H1 (cell line): ENCODE results near the gene PLCB4. TPM values are rescaled to one million over a fixed set of nuclear protein-coding genes. Genes with fewer than 3 reads are reported as not detected.

ENCODE experiments used
- CTCF ChIA-PET: fragments of 300-600 bp; sonication (Branson Sonifier 250); formaldehyde crosslinking; loops from one replicate; lab custom pipeline; 2021; ENCODE audit not compliant: partially characterized antibody; lab: Charles Lee
- POLR2A ChIA-PET: fragments of 300-600 bp; sonication (Branson Sonifier 250); formaldehyde crosslinking; loops from one replicate; lab custom pipeline; 2021; ENCODE audit warnings: inconsistent platforms; ENCODE audit not compliant: partially characterized antibody; lab: Charles Lee
- DNase-seq, 2 experiments: peaks; one replicate each; pipeline versions ENCODE4 v3.0.0 to v3.0.0-alpha.2; 2010 to 2022; ENCODE audit warnings: low spot score in 2 of 2, low read depth in 1 of 2, mixed read lengths in 1 of 2
- FAIRE-seq: peaks from 2 replicates; lab custom pipeline; 2011; peaks lifted over from hg19 to GRCh38; lab: Jason Lieb, UNC
- H2AFZ ChIP-seq: 2 replicates; pipeline ENCODE4 v1.8.1; 2012; ENCODE audit warnings: low read length, inconsistent platforms
- H2AK5ac ChIP-seq: 2 replicates; pipeline ENCODE4 v1.6.1; 2013; ENCODE audit warnings: low read depth, low read length
- H2BK120ac ChIP-seq: replicated peaks from 2 replicates; pipeline ENCODE3; 2013; ENCODE audit warnings: low read depth, low read length, inconsistent platforms
- H2BK12ac ChIP-seq: 2 replicates; pipeline ENCODE4 v1.6.1; 2013; ENCODE audit warnings: low read depth, low read length
- H2BK15ac ChIP-seq: 2 replicates; pipeline ENCODE4 v1.6.1; 2013; ENCODE audit warnings: low read length
- H2BK20ac ChIP-seq: 2 replicates; pipeline ENCODE4 v1.6.1; 2013; ENCODE audit warnings: low read length
- H2BK5ac ChIP-seq: 2 replicates; pipeline ENCODE4 v1.6.1; 2013; ENCODE audit warnings: low read depth, low read length
- H3K14ac ChIP-seq: 2 replicates; pipeline ENCODE4 v1.6.1; 2013; ENCODE audit warnings: inconsistent platforms; ENCODE audit not compliant: insufficient read length
- H3K18ac ChIP-seq: 2 replicates; pipeline ENCODE4 v1.6.1; 2013; ENCODE audit warnings: low read length; ENCODE audit errors: extremely low read depth
- H3K23ac ChIP-seq: 2 replicates; pipeline ENCODE4 v1.6.1; 2013; ENCODE audit warnings: inconsistent platforms; ENCODE audit not compliant: insufficient read length
- H3K23me2 ChIP-seq: 2 replicates; pipeline ENCODE4 v1.6.1; 2013; ENCODE audit warnings: low read depth, low read length
- H3K27ac ChIP-seq: 2 replicates; pipeline ENCODE4 v1.6.1; 2011; ENCODE audit warnings: low read depth, low read length, inconsistent platforms
- H3K27me3 ChIP-seq, 4 experiments: replicated peaks in 1 of 4; 1 replicate in 1 of 4; 2 replicates in 3 of 4; pipeline versions ENCODE4 v1.6.1 to v1.8.1; 2011 to 2013; ENCODE audit warnings: low read length in 3 of 4, mild to moderate bottlenecking in 3 of 4, inconsistent platforms in 2 of 4, mixed read lengths in 2 of 4, moderate library complexity in 1 of 4; ENCODE audit not compliant: control insufficient read depth in 3 of 4, insufficient read depth in 3 of 4; ENCODE audit errors: extremely low read depth in 1 of 4
- H3K36me3 ChIP-seq, 4 experiments: 2 replicates each; pipeline versions ENCODE4 v1.6.1 to v1.8.1; 2011 to 2013; ENCODE audit warnings: mild to moderate bottlenecking in 4 of 4, low read length in 3 of 4, moderate library complexity in 2 of 4, control low read depth in 1 of 4, inconsistent platforms in 1 of 4; ENCODE audit not compliant: insufficient read depth in 4 of 4, control insufficient read depth in 2 of 4
- H3K4ac ChIP-seq: replicated peaks from 2 replicates; pipeline ENCODE3; 2013; ENCODE audit warnings: low read length, low read depth, mixed read lengths, inconsistent platforms; ENCODE audit not compliant: insufficient read length
- H3K4me1 ChIP-seq, 4 experiments: replicated peaks in 1 of 4; 1 replicate in 1 of 4; 2 replicates in 3 of 4; pipeline versions ENCODE4 v1.6.1 to v1.8.1; 2011 to 2013; ENCODE audit warnings: low read length in 3 of 4, inconsistent platforms in 2 of 4, mixed read lengths in 1 of 4; ENCODE audit not compliant: insufficient read depth in 4 of 4, control insufficient read depth in 3 of 4
- H3K4me2 ChIP-seq, 2 experiments: 2 replicates each; pipeline versions ENCODE4 v1.6.1 to v1.8.1; 2011 to 2013; ENCODE audit warnings: low read depth in 2 of 2, low read length in 2 of 2, control low read depth in 1 of 2, inconsistent platforms in 1 of 2, mild to moderate bottlenecking in 1 of 2; ENCODE audit not compliant: insufficient read depth in 1 of 2
- H3K4me3 ChIP-seq, 4 experiments: fragments of 200-600, 300-600 bp in 1 of 4; sonication (generic), shearing (Covaris generic), sonication (Bioruptor Twin) in 1 of 4; 2 replicates each; pipeline versions ENCODE4 v1.5.1 to v1.8.1; 2011 to 2016; ENCODE audit warnings: low read length in 4 of 4, low read depth in 3 of 4, control low read depth in 2 of 4, inconsistent platforms in 2 of 4, mild to moderate bottlenecking in 2 of 4, mixed read lengths in 1 of 4, moderate library complexity in 1 of 4; ENCODE audit not compliant: insufficient read depth in 2 of 4; ENCODE audit errors: extremely low read depth in 1 of 4
- H3K56ac ChIP-seq: replicated peaks from 2 replicates; pipeline ENCODE3; 2013; ENCODE audit warnings: low read depth, mild to moderate bottlenecking, mixed read lengths, low read length, inconsistent platforms; ENCODE audit not compliant: insufficient read length
- H3K79me1 ChIP-seq: 2 replicates; pipeline ENCODE4 v1.6.1; 2013; ENCODE audit warnings: low read depth, low read length, control low read depth
- H3K79me2 ChIP-seq, 2 experiments: 2 replicates each; pipeline versions ENCODE4 v1.6.1 to v1.8.1; 2012 to 2013; ENCODE audit warnings: low read length in 2 of 2, mild to moderate bottlenecking in 2 of 2, inconsistent platforms in 1 of 2; ENCODE audit not compliant: insufficient read depth in 2 of 2, control insufficient read depth in 1 of 2
- H3K9ac ChIP-seq, 4 experiments: replicated peaks in 1 of 4; 1 replicate in 1 of 4; 2 replicates in 3 of 4; pipeline versions ENCODE4 v1.6.1 to v1.8.1; 2011 to 2013; ENCODE audit warnings: low read depth in 3 of 4, low read length in 3 of 4, control low read depth in 2 of 4, mild to moderate bottlenecking in 2 of 4, moderate library complexity in 2 of 4, inconsistent platforms in 1 of 4; ENCODE audit errors: extremely low read depth in 1 of 4
- H3K9me3 ChIP-seq, 2 experiments: 2 replicates each; pipeline versions ENCODE4 v1.6.1 to v1.8.1; 2012 to 2013; ENCODE audit warnings: mild to moderate bottlenecking in 2 of 2, moderate library complexity in 2 of 2, control low read depth in 1 of 2, inconsistent platforms in 1 of 2, low read depth in 1 of 2, low read length in 1 of 2, mixed read lengths in 1 of 2; ENCODE audit not compliant: insufficient read depth in 2 of 2
- H4K20me1 ChIP-seq, 2 experiments: replicated peaks in 1 of 2; 2 replicates each; pipeline versions ENCODE3 to v1.8.1; 2011 to 2013; ENCODE audit warnings: inconsistent platforms in 2 of 2, low read length in 2 of 2, mild to moderate bottlenecking in 1 of 2; ENCODE audit not compliant: insufficient read depth in 2 of 2, control insufficient read depth in 1 of 2
- H4K5ac ChIP-seq: 2 replicates; pipeline ENCODE4 v1.6.1; 2013; ENCODE audit warnings: low read length, low read depth, mixed read lengths, inconsistent platforms; ENCODE audit not compliant: insufficient read length
- H4K8ac ChIP-seq: 2 replicates; pipeline ENCODE4 v1.8.0; 2013; ENCODE audit warnings: mild to moderate bottlenecking, moderate library complexity, low read length, inconsistent platforms; ENCODE audit not compliant: insufficient read depth; ENCODE audit errors: extremely low read depth
- H4K91ac ChIP-seq: replicated peaks from 2 replicates; pipeline ENCODE3; 2013; ENCODE audit warnings: low read length, mixed read lengths, inconsistent platforms; ENCODE audit not compliant: insufficient read length
- ASH2L ChIP-seq: fragments of 200-600, 300-600 bp; sonication (generic); IDR thresholded peaks from one replicate; pipeline ENCODE4 v1.7.1; 2017; ENCODE audit warnings: low read length
- BACH1 ChIP-seq: IDR thresholded peaks from 2 replicates; pipeline ENCODE4 v1.6.1; 2012; ENCODE audit warnings: low read length, improper control_type of control experiment
- BCL11A ChIP-seq, 2 experiments: IDR thresholded peaks; one replicate each; pipeline ENCODE4 v1.6.1; 2011; ENCODE audit warnings: low read depth in 2 of 2, low read length in 2 of 2, mild to moderate bottlenecking in 2 of 2
- BRCA1 ChIP-seq: IDR thresholded peaks from 2 replicates; pipeline ENCODE4 v1.6.1; 2012; ENCODE audit warnings: low read depth, low read length, improper control_type of control experiment
- GTF2F1 ChIP-seq: IDR thresholded peaks from 2 replicates; pipeline ENCODE4 v1.6.1; 2012; ENCODE audit warnings: low read depth, low read length, improper control_type of control experiment, borderline replicate concordance
- NRF1 ChIP-seq: IDR thresholded peaks from 2 replicates; pipeline ENCODE4 v1.6.1; 2011; ENCODE audit warnings: mild to moderate bottlenecking, low read depth, low read length, improper control_type of control experiment
- RAD21 ChIP-seq, 2 experiments: IDR thresholded peaks in 1 of 2; conservative IDR thresholded peaks in 1 of 2; 2 replicates each; pipeline ENCODE4 v1.6.1; 2011; ENCODE audit warnings: low read depth in 2 of 2, low read length in 2 of 2, improper control_type of control experiment in 1 of 2, inconsistent platforms in 1 of 2, mild to moderate bottlenecking in 1 of 2, moderate library complexity in 1 of 2
- SAP30 ChIP-seq: fragments of 300-600 bp; sonication (generic); IDR thresholded peaks from 2 replicates; pipeline ENCODE4 v1.7.1; 2012; ENCODE audit warnings: low read length, moderate library complexity, mild to moderate bottlenecking, inconsistent platforms; ENCODE audit not compliant: insufficient read depth, insufficient replicate concordance
- SIX5 ChIP-seq: IDR thresholded peaks from 2 replicates; pipeline ENCODE4 v1.6.1; 2011; ENCODE audit warnings: mild to moderate bottlenecking, low read depth, low read length
- TAF7 ChIP-seq: optimal IDR thresholded peaks from 2 replicates; pipeline ENCODE3; 2011; ENCODE audit warnings: low read depth, mild to moderate bottlenecking, inconsistent platforms, low read length, moderate library complexity, borderline replicate concordance
- TBP ChIP-seq: IDR thresholded peaks from 2 replicates; pipeline ENCODE4 v1.6.1; 2011; ENCODE audit warnings: low read depth, low read length, improper control_type of control experiment
- ZNF274 ChIP-seq: IDR thresholded peaks from 2 replicates; pipeline ENCODE4 v1.7.0; 2012; ENCODE audit warnings: low read length, borderline replicate concordance; ENCODE audit errors: extremely low read depth
- WGBS, 2 experiments: shearing (Covaris generic) in 1 of 2; methylation state at CpG; one replicate each; pipeline versions ENCODE4 v1.1.6 to v1.1.7; 2013 to 2015; ENCODE audit warnings: low lambda C conversion rate in 2 of 2, mixed read lengths in 2 of 2, inconsistent platforms in 1 of 2, low coverage in 1 of 2, missing lambda C conversion rate in 1 of 2; ENCODE audit not compliant: insufficient replicate concordance in 2 of 2, insufficient coverage in 1 of 2, insufficient read length in 1 of 2; ENCODE audit errors: extremely low coverage in 1 of 2, missing lambda C conversion rate in 1 of 2; 5-methylcytosine and 5-hydroxymethylcytosine counted together
- polyA plus RNA-seq, 7 experiments: library from polyadenylated mRNA; depleted of rRNA in 3 of 7; stranded (reverse) in 5 of 7; unstranded in 2 of 7; fragments of >200 nt in 5 of 7; fragments of 200-250 nt in 2 of 7; gene quantifications; 1 replicate in 5 of 7; 2 replicates in 1 of 7; 4 replicates in 1 of 7; pipeline versions ENCODE4 v1.2.1 to v1.2.3, GENCODE V29; 2011 to 2013; ENCODE audit warnings: missing spikeins in 2 of 7, mixed read lengths in 2 of 7
- total RNA-seq: library from RNA; stranded (reverse); fragmentation: NEBNext Ultra II Directional; extraction: Animal tissue kit (Norgen Biotek cat#: 25700); gene quantifications from 2 replicates; pipeline ENCODE4 v1.2.1, GENCODE V29; 2021
- TF ChIP-seq, protein P1 (sequence below): IDR thresholded peaks from 2 replicates; pipeline ENCODE4 v1.6.1; 2012; ENCODE audit warnings: inconsistent platforms

The PLCB4 gene
- total and polyA plus RNA-seq, 2 of the 8 experiments (the other 6 are each of a cell fraction or from before 2014, with no cell fraction given) = 3.2 to 14.1 TPM

DNA sequence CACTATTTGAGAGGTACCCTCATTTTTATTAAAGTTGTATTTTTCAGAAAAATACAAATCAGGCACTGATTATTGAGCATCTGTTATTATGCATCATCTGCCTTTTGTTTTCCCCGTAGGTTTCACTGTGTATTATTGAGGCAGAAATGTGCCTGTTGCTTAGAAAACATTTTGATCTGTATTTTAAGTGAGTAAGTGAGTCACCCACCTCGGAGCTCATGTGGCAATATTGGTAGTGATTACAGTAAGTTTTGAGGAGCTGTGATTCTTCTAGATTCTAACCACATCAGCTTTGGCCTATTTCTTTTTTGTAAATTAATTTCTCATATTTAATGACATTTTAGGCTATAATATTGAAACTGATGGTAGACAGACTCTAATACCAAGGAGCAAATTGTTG lies 385.9 kb downstream of the PLCB4 start:
- H4K20me1 ChIP-seq = no peaks in the 10 kb centered on the region
- H3K9ac ChIP-seq = no peak overlapping the region
- H3K79me2 ChIP-seq = no peaks in the 10 kb centered on the region
- no peak overlapping the region for H3K27ac ChIP-seq
- H2BK20ac ChIP-seq = no peak overlapping the region
- CTCF ChIA-PET = interaction anchor here (8.1 kb wide), 1 partner anchor 156 kb away, joined by 89 read pairs; no protein-coding TSS in a partner anchor
- DNase-seq = no peak
- no peak overlapping the region for H2AK5ac ChIP-seq
- no peak overlapping the region for H3K56ac ChIP-seq
- no peaks in the 10 kb centered on the region for H3K79me1 ChIP-seq
- H3K4me1 ChIP-seq = no peaks in the 10 kb centered on the region
- no peak overlapping the region for H3K14ac ChIP-seq
- H3K18ac ChIP-seq = no peak overlapping the region
- H2BK120ac ChIP-seq = no peak overlapping the region
- H3K4me3 ChIP-seq = no peak overlapping the region
- POLR2A ChIA-PET = no interaction called here
- H3K27me3 ChIP-seq = no peaks in the 10 kb centered on the region
- peaks cover 0 to 2% (median under 1%) of the 10 kb centered on the region in 4 experiments; a peak in 2 of 8 replicates for H3K36me3 ChIP-seq
- no peaks in the 10 kb centered on the region for H3K9me3 ChIP-seq
- no peak for FAIRE-seq
- no peak overlapping the region for H3K4me2 ChIP-seq
- no peak overlapping the region for H2BK5ac ChIP-seq
- no peak overlapping the region for H3K23ac ChIP-seq
- WGBS, 2 experiments = 92% methylated on average over 2 of the region's 2 CpGs; no CpG with 5 or more reads in 1 of the 2 experiments
- H2AFZ ChIP-seq = no peak overlapping the region
- H3K23me2 ChIP-seq = no peaks in the 10 kb centered on the region
- no peak overlapping the region for H4K8ac ChIP-seq
- H3K4ac ChIP-seq = no peak overlapping the region
- no peak overlapping the region for H4K91ac ChIP-seq
- H2BK12ac ChIP-seq = no peak overlapping the region
- no peak overlapping the region for H4K5ac ChIP-seq
- H2BK15ac ChIP-seq = no peak overlapping the region
- TF ChIP-seq GTF2F1 (no peak), TAF7 (no peak), BCL11A (IDR thresholded peaks at IDR 0.05; ENCODE audit: low read depth in 2 of 2, low read length in 2 of 2) (no peak), RAD21 (IDR thresholded peaks at IDR 0.05 in 1 of 2, conservative IDR thresholded peaks at IDR 0.05 in 1 of 2; ENCODE audit: low read depth in 2 of 2, low read length in 2 of 2) (no peak), BRCA1 (no peak), SIX5 (no peak), TBP (no peak), SAP30 (no peak), ASH2L (no peak), NRF1 (no peak), ZNF274 (no peak), BACH1 (no peak)
- TF ChIP-seq, protein P1, sequence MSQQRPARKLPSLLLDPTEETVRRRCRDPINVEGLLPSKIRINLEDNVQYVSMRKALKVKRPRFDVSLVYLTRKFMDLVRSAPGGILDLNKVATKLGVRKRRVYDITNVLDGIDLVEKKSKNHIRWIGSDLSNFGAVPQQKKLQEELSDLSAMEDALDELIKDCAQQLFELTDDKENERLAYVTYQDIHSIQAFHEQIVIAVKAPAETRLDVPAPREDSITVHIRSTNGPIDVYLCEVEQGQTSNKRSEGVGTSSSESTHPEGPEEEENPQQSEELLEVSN = no peak
